ENCODE data around the gene SNX17.

DNA sequence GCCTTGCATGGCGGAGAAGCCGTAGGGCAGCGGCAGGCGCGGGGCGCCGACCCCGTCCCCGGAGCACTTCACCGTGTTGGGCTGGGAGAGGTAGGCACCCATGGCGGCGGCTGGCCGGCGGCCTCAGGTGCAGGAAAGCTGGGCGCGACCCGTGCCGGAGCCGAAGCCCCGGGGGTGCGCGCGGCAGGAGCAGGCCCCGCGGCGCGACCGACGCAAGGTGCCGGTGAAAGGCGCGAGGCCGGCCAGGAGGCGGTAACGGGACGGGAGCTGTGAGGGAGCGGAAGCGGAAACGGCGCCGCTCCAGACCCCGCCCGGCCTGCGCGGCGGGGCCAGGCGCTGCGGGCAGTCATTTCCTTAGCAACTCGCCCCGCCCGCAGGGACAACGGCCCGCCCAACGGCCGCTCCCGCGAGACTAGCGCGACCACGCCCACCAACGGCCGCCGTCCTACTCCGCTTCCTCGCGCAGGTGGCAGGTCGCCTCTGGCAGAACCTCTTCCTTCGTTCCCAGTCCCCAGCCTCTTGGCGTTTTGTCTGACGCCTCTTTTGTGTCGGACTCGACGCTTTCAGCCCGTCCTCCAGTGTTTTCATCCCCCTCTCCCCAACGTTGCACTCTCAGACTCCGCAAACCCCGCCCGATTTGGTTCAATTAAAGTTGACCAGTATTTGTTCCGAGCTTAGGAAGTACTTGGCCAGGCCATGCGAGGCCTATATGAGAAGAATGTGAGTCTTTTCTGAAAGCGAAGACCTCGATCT, 39.1 kb downstream of the SNX17 start, which contains the start of gene PPM1G:
- TF ChIP-seq EP300 (IDR thresholded peaks at IDR 0.05): no peak
- TF ChIP-seq POLR2A (IDR thresholded peaks at IDR 0.05): peak in 1 of 2 donors; percentile 37
- TF ChIP-seq, protein P1, sequence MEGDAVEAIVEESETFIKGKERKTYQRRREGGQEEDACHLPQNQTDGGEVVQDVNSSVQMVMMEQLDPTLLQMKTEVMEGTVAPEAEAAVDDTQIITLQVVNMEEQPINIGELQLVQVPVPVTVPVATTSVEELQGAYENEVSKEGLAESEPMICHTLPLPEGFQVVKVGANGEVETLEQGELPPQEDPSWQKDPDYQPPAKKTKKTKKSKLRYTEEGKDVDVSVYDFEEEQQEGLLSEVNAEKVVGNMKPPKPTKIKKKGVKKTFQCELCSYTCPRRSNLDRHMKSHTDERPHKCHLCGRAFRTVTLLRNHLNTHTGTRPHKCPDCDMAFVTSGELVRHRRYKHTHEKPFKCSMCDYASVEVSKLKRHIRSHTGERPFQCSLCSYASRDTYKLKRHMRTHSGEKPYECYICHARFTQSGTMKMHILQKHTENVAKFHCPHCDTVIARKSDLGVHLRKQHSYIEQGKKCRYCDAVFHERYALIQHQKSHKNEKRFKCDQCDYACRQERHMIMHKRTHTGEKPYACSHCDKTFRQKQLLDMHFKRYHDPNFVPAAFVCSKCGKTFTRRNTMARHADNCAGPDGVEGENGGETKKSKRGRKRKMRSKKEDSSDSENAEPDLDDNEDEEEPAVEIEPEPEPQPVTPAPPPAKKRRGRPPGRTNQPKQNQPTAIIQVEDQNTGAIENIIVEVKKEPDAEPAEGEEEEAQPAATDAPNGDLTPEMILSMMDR (IDR thresholded peaks at IDR 0.05): no peak
- TF ChIP-seq POLR2AphosphoS5 (IDR thresholded peaks at IDR 0.05): peak; percentile 54 to 86 (median 72)
